IPS-18a (cell line): ENCODE measurements around the gene OPA1.
"Not testable (repeated sequence)": the region's sequence is repeated elsewhere in the genome, so short reads cannot be mapped to it uniquely, and the experiment has no call there.

Source experiments
- H3K27ac ChIP-seq: one replicate; pipeline ENCODE4 v1.5.1; 2013; ENCODE audit warnings: low read length
- H3K27me3 ChIP-seq: one replicate; pipeline ENCODE4 v1.6.1; 2013; ENCODE audit warnings: mild to moderate bottlenecking, low read length; ENCODE audit not compliant: control insufficient read depth, insufficient read depth
- H3K36me3 ChIP-seq: one replicate; pipeline ENCODE4 v1.6.1; 2013; ENCODE audit warnings: low read depth, low read length; ENCODE audit not compliant: control insufficient read depth
- H3K4me1 ChIP-seq: one replicate; pipeline ENCODE4 v1.6.1; 2013; ENCODE audit warnings: low read depth, low read length; ENCODE audit not compliant: control insufficient read depth
- H3K4me3 ChIP-seq: one replicate; pipeline ENCODE4 v1.5.1; 2013; ENCODE audit warnings: low read length
- H3K9ac ChIP-seq: one replicate; pipeline ENCODE4 v1.6.1; 2013; ENCODE audit warnings: mild to moderate bottlenecking, low read length, moderate library complexity
- H3K9me3 ChIP-seq: one replicate; pipeline ENCODE4 v1.6.1; 2013; ENCODE audit warnings: low read depth, low read length; ENCODE audit not compliant: control insufficient read depth

Gene OPA1

GRCh38 chr3:193590088-193590856, 2.7 kb upstream of the OPA1 start:
- H3K9ac ChIP-seq = no peak overlapping the region
- H3K27me3 ChIP-seq = peaks cover 9% of the 10 kb centered on the region
- H3K4me1 ChIP-seq = peaks cover 13% of the 10 kb centered on the region
- H3K4me3 ChIP-seq = no peak overlapping the region
- no peaks in the 10 kb centered on the region for H3K9me3 ChIP-seq
- H3K36me3 ChIP-seq = no peaks in the 10 kb centered on the region
- no peak overlapping the region for H3K27ac ChIP-seq

DNA sequence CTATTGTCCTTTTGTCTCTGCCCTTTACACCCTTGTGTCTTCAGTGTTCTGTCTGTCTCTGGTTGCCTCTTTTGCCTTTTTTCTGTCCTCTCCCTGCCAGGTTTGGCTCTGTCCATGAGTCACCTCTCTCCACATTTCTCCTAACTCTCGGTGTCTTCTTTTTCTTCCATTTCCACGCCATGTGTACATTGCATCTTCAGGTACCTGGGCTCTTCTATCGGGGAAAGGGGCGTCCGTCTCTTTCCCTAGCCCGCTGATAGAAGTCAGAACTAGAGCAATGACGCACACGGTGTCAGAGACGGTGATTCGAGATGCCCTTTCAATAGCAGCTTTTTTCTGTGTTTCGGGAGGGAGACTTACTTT, 641 bp downstream of the OPA1 start:
- Histone ChIP-seq H3K4me3 (peak overlapping the region; percentile 98), H3K27ac (peak overlapping the region; percentile 12)

GRCh38 chr3:193594946-193595689, 2.1 kb downstream of the OPA1 start:
- peak overlapping the region; percentile 13 for H3K9ac ChIP-seq
- peaks cover 7% of the 10 kb centered on the region for H3K36me3 ChIP-seq
- H3K4me1 ChIP-seq = peaks cover 18% of the 10 kb centered on the region
- no peaks in the 10 kb centered on the region for H3K9me3 ChIP-seq
- H3K4me3 ChIP-seq = peak overlapping the region; percentile 98
- H3K27ac ChIP-seq = no peak overlapping the region
- H3K27me3 ChIP-seq = peaks cover 9% of the 10 kb centered on the region

More for the DNA sequence above, 641 bp downstream of the OPA1 start:
- Histone ChIP-seq H3K27me3 (peaks cover 9% of the 10 kb centered on the region), H3K4me1 (peaks cover 18% of the 10 kb centered on the region), H3K9ac (peak overlapping the region; percentile 88), H3K36me3 (peaks cover 7% of the 10 kb centered on the region), H3K9me3 (no peaks in the 10 kb centered on the region)

DNA sequence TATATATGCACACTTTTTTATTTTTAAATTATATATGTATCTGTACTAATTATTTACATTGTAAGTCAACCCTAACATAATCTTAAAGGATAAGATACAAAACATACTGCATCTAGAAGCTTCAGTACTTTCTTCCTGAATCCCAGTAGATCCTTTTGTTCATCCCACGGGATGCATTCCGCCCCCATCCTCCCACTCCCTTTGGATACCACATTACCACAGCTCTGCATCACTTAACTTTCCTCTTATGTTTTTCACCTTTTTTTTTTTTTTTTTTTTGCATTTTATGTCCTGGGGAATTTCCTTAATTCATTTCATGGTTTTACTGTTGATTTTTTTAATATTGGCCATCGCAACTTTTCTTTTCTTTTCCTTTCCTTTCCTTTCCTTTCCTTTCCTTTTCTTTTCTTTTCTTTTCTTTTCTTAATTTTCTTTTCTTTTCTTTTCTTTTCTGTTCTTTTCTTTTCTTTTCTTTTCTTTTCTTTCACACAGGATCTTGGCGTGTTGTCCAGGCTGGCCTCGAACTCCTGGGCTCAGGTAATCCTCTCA, 3.0 kb downstream of the OPA1 start:
- Histone ChIP-seq H3K27ac (no peak overlapping the region), H3K9ac (no peak overlapping the region), H3K4me1 (peaks cover 18% of the 10 kb centered on the region), H3K9me3 (no peaks in the 10 kb centered on the region), H3K4me3 (peak overlapping the region; percentile 98), H3K36me3 (peaks cover 7% of the 10 kb centered on the region), H3K27me3 (peaks cover 9% of the 10 kb centered on the region)

DNA sequence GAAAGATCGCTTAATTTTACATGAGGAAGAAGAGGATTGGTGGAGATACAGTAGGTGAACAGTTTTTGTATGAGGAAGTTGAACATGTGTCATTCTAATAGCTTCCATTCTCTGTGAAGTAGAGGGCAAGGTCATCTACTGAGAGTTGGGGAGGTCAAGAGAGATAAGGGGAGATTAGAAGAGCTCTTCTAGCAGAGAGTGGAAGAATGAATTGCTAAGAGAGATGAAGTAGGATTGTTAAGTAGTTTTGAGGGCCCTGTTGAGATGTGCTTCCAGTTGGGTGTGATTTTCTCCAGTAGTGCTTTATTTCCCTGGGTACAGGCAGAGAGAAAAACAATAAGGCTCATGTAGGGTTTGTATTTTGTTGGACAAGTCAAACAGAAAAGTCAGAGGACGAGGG, 5.2 kb downstream of the OPA1 start:
- H3K27me3 ChIP-seq = no peaks in the 10 kb centered on the region

GRCh38 chr3:193599393-193599792, 6.4 kb downstream of the OPA1 start:
- Histone ChIP-seq H3K9ac (no peak overlapping the region), H3K4me3 (no peak overlapping the region), H3K4me1 (peaks cover 11% of the 10 kb centered on the region), H3K27me3 (no peaks in the 10 kb centered on the region), H3K36me3 (peaks cover 7% of the 10 kb centered on the region), H3K27ac (no peak overlapping the region), H3K9me3 (no peaks in the 10 kb centered on the region)

More for the DNA sequence above, 5.2 kb downstream of the OPA1 start:
- no peak overlapping the region for H3K27ac ChIP-seq
- no peaks in the 10 kb centered on the region for H3K9me3 ChIP-seq
- peaks cover 15% of the 10 kb centered on the region for H3K4me1 ChIP-seq
- no peak overlapping the region for H3K4me3 ChIP-seq
- peaks cover 7% of the 10 kb centered on the region for H3K36me3 ChIP-seq
- no peak overlapping the region for H3K9ac ChIP-seq

DNA sequence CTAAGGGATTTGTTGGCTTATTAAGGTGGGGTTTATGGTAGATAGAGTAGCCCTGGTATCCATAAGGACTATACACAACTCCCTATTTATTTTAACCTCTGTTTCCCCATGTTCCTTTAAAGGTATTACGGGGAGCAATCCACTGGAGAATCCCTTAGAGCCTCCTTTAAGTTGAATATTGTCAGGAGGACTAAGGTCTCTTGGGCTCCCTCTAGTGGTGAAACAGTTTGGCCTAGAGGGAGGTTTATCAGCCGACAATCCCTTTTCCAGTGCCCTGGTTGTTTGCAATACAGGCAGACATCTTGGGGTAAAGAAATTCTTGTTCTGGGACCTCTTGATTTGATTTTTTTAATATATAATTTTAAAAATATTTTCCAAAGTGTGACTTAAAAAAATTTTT, 12.9 kb downstream of the OPA1 start:
- Histone ChIP-seq H3K36me3 (no peaks in the 10 kb centered on the region), H3K27me3 (no peaks in the 10 kb centered on the region), H3K9me3 (no peaks in the 10 kb centered on the region), H3K27ac (no peak overlapping the region), H3K4me3 (no peak overlapping the region), H3K9ac (no peak overlapping the region), H3K4me1 (no peaks in the 10 kb centered on the region)

DNA sequence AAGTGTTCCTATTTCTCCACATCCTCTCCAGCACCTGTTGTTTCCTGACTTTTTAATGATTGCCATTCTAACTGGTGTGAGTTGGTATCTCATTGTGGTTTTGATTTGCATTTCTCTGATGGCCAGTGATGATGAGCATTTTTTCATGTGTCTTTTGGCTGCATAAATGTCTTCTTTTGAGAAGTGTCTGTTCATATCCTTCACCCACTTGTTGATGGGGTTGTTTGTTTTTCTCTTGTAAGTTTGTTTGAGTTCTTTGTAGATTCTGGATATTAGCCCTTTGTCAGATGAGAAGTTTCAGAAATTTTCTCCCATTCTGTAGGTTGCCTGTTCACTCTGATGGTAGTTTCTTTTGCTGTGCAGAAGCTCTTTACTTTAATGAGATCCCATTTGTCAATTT, 13.9 kb downstream of the OPA1 start:
- not testable (repeated sequence) for H3K4me3 ChIP-seq, H3K9me3 ChIP-seq, H3K27me3 ChIP-seq, H3K4me1 ChIP-seq, H3K9ac ChIP-seq, H3K36me3 ChIP-seq, H3K27ac ChIP-seq

DNA sequence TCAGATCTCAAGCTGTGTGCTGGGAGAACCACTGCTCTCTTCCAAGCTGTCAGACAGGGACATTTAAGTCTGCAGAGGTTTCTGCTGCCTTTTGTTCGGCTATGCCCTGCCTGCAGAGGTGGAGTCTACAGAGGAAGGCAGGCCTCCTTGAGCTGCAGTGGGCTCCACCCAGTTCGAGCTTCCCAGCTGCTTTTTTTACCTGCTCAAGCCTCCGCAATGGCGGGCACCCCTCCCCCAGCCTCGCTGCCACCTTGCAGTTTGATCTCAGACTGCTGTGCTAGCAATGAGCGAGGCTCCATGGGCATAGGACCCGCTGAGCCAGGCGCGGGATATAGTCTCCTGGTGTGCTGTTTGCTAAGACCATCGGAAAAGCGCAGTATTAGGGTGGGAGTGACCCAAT, 17.5 kb downstream of the OPA1 start:
- H3K27me3 ChIP-seq, H3K36me3 ChIP-seq, H3K4me1 ChIP-seq, H3K9me3 ChIP-seq, H3K4me3 ChIP-seq, H3K27ac ChIP-seq, H3K9ac ChIP-seq: not testable (repeated sequence)

DNA sequence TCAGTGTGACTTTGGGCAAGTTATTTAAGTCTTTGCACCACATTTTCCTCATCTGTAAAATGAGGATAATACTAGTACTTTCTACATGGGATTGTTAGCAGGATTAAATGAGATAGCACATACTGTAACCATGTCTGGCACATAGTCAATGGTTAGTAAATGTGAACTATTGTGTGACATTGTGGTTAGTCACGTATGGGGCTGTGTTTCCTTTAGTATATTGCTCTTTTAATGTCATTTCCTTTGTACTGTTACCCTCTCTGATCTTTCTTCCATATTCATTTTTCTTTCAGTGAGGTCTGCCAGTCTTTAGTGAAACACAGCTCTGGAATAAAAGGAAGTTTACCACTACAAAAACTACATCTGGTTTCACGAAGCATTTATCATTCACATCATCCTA, 21.4 kb downstream of the OPA1 start:
- no peaks in the 10 kb centered on the region for H3K9me3 ChIP-seq
- peaks cover 30% of the 10 kb centered on the region for H3K36me3 ChIP-seq
- H3K9ac ChIP-seq = no peak overlapping the region
- H3K27me3 ChIP-seq = no peaks in the 10 kb centered on the region
- no peaks in the 10 kb centered on the region for H3K4me1 ChIP-seq
- no peak overlapping the region for H3K27ac ChIP-seq
- no peak overlapping the region for H3K4me3 ChIP-seq

DNA sequence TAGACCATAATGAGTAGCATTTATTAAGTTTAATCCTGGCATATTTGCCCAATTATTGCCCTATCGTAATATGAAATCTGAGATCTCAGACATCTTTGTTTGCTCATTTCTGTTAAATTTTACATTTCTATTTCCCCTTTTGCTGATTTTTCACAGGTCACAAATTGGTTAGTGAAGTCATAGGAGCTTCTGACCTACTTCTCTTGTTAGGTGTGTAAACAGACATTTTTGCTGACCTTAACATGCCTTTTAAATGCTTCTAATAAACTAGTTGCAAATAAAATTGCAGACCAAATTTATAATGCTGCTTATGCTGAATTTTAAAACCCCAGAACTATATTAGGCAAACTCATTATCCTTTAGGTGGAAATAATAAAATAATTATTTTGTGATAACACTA, 24.6 kb downstream of the OPA1 start:
- Histone ChIP-seq H3K9me3 (no peaks in the 10 kb centered on the region), H3K4me1 (no peaks in the 10 kb centered on the region), H3K4me3 (no peak overlapping the region), H3K9ac (no peak overlapping the region), H3K36me3 (peaks cover 42% of the 10 kb centered on the region), H3K27ac (no peak overlapping the region), H3K27me3 (no peaks in the 10 kb centered on the region)
